ENCODE results near the gene ADCY6.

Gene ADCY6

GRCh38 chr12:48813465-48814261 lies 24.8 kb upstream of the ADCY6 start:
- TF ChIP-seq CTCF (IDR thresholded peaks at IDR 0.05), result no peak

- TF ChIP-seq CTCF (IDR thresholded peaks at IDR 0.05), result no peak
Observed at GRCh38 chr12:48812389-48812788, 23.5 kb upstream of the ADCY6 start.

- TF ChIP-seq CTCF (IDR thresholded peaks at IDR 0.05), result no peak
Observed at GRCh38 chr12:48811437-48812090, 22.7 kb upstream of the ADCY6 start.

GRCh38 chr12:48810903-48811431 lies 22.1 kb upstream of the ADCY6 start:
- no peak for TF ChIP-seq CTCF (IDR thresholded peaks at IDR 0.05)

- TF ChIP-seq CTCF (IDR thresholded peaks at IDR 0.05), result no peak
Observed at GRCh38 chr12:48807981-48808380, 19.1 kb upstream of the ADCY6 start.

- TF ChIP-seq CTCF (IDR thresholded peaks at IDR 0.05), result no peak
Observed at GRCh38 chr12:48803675-48804074, 14.8 kb upstream of the ADCY6 start.

- no peak for TF ChIP-seq CTCF (IDR thresholded peaks at IDR 0.05)
Observed at GRCh38 chr12:48800971-48801370, 12.1 kb upstream of the ADCY6 start.

Data from LNCAP (cell line).